GM10266 (cell line): ENCODE measurements around the gene SRSF7.
"Not testable (repeated sequence)": the region's sequence is repeated elsewhere in the genome, so short reads cannot be mapped to it uniquely, and the experiment has no call there.

Experiments
- DNase-seq: peaks from one replicate; pipeline ENCODE4 v3.0.0; 2012; ENCODE audit errors: extremely low spot score
- CTCF ChIP-seq: IDR thresholded peaks from 2 replicates; pipeline ENCODE4 v1.5.1; 2012; ENCODE audit warnings: mild to moderate bottlenecking, low read depth; ENCODE audit not compliant: control insufficient read depth, insufficient read depth; ENCODE audit errors: missing control alignments

Gene SRSF7

GRCh38 chr2:38709567-38710194 lies 41.5 kb downstream of the SRSF7 start:
- no peak for DNase-seq

GRCh38 chr2:38708900-38709566 lies 42.1 kb downstream of the SRSF7 start:
- DNase-seq, result no peak

More at GRCh38 chr2:38709567-38710194, 41.5 kb downstream of the SRSF7 start:
- no peak for TF ChIP-seq CTCF

GRCh38 chr2:38708491-38708890 lies 42.7 kb downstream of the SRSF7 start:
- DNase-seq, result not testable (repeated sequence)

More at GRCh38 chr2:38708900-38709566, 42.1 kb downstream of the SRSF7 start:
- no peak for TF ChIP-seq CTCF

GRCh38 chr2:38706846-38707345 lies 44.3 kb downstream of the SRSF7 start:
- no peak for DNase-seq
- no peak for TF ChIP-seq CTCF

- DNase-seq, result no peak
- TF ChIP-seq CTCF, result no peak
These were observed 46.5 kb downstream of the SRSF7 start for GRCh38 chr2:38704664-38705063.

GRCh38 chr2:38703336-38703735 lies 47.8 kb downstream of the SRSF7 start:
- not testable (repeated sequence) for DNase-seq

- no peak for DNase-seq
- no peak for TF ChIP-seq CTCF
These were observed 48.7 kb downstream of the SRSF7 start for GRCh38 chr2:38702413-38702812.

- TF ChIP-seq CTCF, result no peak
- DNase-seq, result no peak
These were observed 49.6 kb downstream of the SRSF7 start for GRCh38 chr2:38701542-38701941.
